Epithelial cell of prostate (primary cell): ENCODE data around the gene GPR180.

Experiments
- DNase-seq: peaks from one replicate; pipeline ENCODE4 v3.0.0-alpha.2; 2011; ENCODE audit warnings: low read depth, low spot score
- H3K27ac ChIP-seq: fragments of 450-650 bp; 2 replicates; pipeline ENCODE4 v1.5.1; 2017; ENCODE audit warnings: mild to moderate bottlenecking

The GPR180 gene

GRCh38 chr13:94682229-94682628 lies 80.6 kb downstream of the GPR180 start:
- DNase-seq: no peak
- no peak overlapping the region for H3K27ac ChIP-seq

DNA sequence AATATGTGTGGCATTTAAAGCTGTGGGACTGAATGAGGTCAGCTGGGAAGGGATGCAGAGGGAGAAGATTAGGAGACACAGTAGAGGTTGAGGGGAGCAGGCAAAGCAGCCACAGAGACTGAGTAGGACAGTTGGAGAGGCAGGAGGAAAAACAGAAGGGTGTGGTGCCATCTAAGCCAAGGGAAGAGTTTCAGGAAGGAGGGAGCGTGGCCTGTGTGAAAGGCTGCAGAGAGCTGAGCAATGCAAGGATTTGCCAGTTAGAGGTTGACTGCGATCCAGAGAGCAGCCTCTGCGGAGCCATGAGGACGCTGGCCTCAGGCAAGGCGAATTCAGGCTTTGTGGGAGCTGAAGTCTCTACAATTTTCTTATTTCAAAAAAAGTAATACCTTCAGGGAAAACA lies 81.8 kb downstream of the GPR180 start:
- H3K27ac ChIP-seq: no peak overlapping the region
- DNase-seq: no peak
